PC-9 (cell line): ENCODE results near the gene FOXN3. TPM values are rescaled to one million over a fixed set of nuclear protein-coding genes. Genes with fewer than 3 reads are reported as not detected.

Experiments
- BruUV-seq: library from RNA; stranded (reverse); fragments of 400-500 nt; replicated peaks from 2 replicates; lab custom pipeline; 2021; lab: Mats Ljungman, UMichigan
- CTCF ChIA-PET: fragments of 300-600 bp; sonication (Branson Sonifier 250); formaldehyde crosslinking; loops from one replicate; lab custom pipeline; 2022; ENCODE audit warnings: antibody characterized with exemption; lab: Charles Lee
- POLR2A ChIA-PET: fragments of 300-600 bp; sonication (Branson Sonifier 250); formaldehyde crosslinking; loops from one replicate; lab custom pipeline; 2022; ENCODE audit warnings: antibody characterized with exemption; ENCODE audit not compliant: unreplicated experiment; lab: Charles Lee
- DNase-seq, 2 experiments: peaks; one replicate each; pipeline versions ENCODE4 v3.0.0 to v3.0.0-alpha.2; 2015 to 2022; ENCODE audit warnings: mixed read lengths in 1 of 2
- H2AFZ ChIP-seq: fragments of 200-600 bp; sonication (generic); 2 replicates; pipeline ENCODE4 v1.8.1; 2017; ENCODE audit warnings: antibody characterized with exemption
- H3F3A ChIP-seq: fragments of 200-600 bp; sonication (generic); 2 replicates; pipeline ENCODE4 v1.8.1; 2017; ENCODE audit warnings: antibody characterized with exemption, mild to moderate bottlenecking, low read depth; ENCODE audit not compliant: insufficient read depth
- H3K27ac ChIP-seq: fragments of 200-600 bp; sonication (generic); 2 replicates; pipeline ENCODE4 v1.6.1; 2016; ENCODE audit warnings: mixed run types
- H3K27me3 ChIP-seq: fragments of 200-600 bp; sonication (generic); 2 replicates; pipeline ENCODE4 v1.6.1; 2016; ENCODE audit warnings: low read depth, mixed run types; ENCODE audit not compliant: insufficient read depth
- H3K36me3 ChIP-seq: fragments of 200-600 bp; sonication (generic); 2 replicates; pipeline ENCODE4 v1.6.1; 2016; ENCODE audit warnings: low read depth, mixed run types
- H3K4me1 ChIP-seq: fragments of 200-600 bp; sonication (generic); replicated peaks from 2 replicates; pipeline ENCODE4 v1.6.1; 2016; ENCODE audit warnings: mixed run types; ENCODE audit not compliant: insufficient read depth
- H3K4me2 ChIP-seq: fragments of 200-600 bp; sonication (generic); 2 replicates; pipeline ENCODE4 v1.6.1; 2017; ENCODE audit warnings: mixed run types
- H3K4me3 ChIP-seq: fragments of 200-600 bp; sonication (generic); 2 replicates; pipeline ENCODE4 v1.6.1; 2016; ENCODE audit warnings: mixed run types
- H3K79me2 ChIP-seq: fragments of 200-600 bp; sonication (generic); 2 replicates; pipeline ENCODE4 v1.6.1; 2017; ENCODE audit warnings: low read depth, mixed run types
- H3K9me2 ChIP-seq: fragments of 200-600 bp; sonication (generic); 2 replicates; pipeline ENCODE4 v1.8.1; 2017; ENCODE audit warnings: mild to moderate bottlenecking; ENCODE audit not compliant: insufficient read depth
- H3K9me3 ChIP-seq: fragments of 200-600 bp; sonication (generic); 2 replicates; pipeline ENCODE4 v1.8.1; 2016; ENCODE audit warnings: low read depth; ENCODE audit not compliant: insufficient read depth
- H4K20me1 ChIP-seq: fragments of 200-600 bp; sonication (generic); 2 replicates; pipeline ENCODE4 v1.8.1; 2017; ENCODE audit not compliant: insufficient read depth
- EZH2 ChIP-seq: fragments of 200-600 bp; sonication (generic); IDR thresholded peaks from 2 replicates; pipeline ENCODE4 v1.8.0; 2017; ENCODE audit warnings: antibody characterized with exemption, low read depth
- intact Hi-C: fragments of 100-400 bp; cut with micrococcal nuclease; formaldehyde crosslinking; loops from one replicate; pipeline ENCODE4 v1.10.0; 2022; ENCODE audit not compliant: unreplicated experiment
- total RNA-seq: library from RNA; stranded (reverse); gene quantifications from 2 replicates; pipeline ENCODE4 v1.2.3, GENCODE V29; 2021
- TF ChIP-seq, protein P1 (sequence below): fragments of 200-600 bp; sonication (generic); conservative IDR thresholded peaks from 2 replicates; pipeline ENCODE4 v1.6.1; 2017; ENCODE audit warnings: mixed run types, antibody characterized with exemption, mild to moderate bottlenecking, moderate library complexity

FOXN3 gene
- total RNA-seq, 1 experiment from 2014 or later: 4.2 TPM

DNA sequence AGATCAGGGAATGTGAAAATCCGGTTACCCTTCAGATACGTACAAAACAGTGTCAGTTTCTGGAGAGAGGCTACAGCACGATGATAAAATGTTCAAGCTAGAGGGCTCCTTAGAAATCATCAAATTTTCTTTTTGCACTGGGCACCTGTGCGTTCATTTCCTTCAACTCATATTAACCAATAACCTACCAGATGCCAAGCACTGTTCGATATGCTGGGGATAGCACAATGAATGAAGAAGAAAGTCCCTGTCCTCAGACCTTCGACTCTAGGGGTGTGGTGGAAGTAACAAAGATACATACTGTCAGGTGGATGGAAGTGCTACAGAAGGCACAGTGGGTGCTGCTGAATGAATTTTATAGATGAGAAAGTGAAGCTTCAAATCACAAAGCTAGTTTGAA, 172.3 kb downstream of the FOXN3 start:
- no peaks in the 10 kb centered on the region for H3F3A ChIP-seq
- intact Hi-C loops: no loop called here
- no peak for DNase-seq
- H3K27ac ChIP-seq: no peak overlapping the region
- peaks cover 11% of the 10 kb centered on the region for H3K27me3 ChIP-seq
- H2AFZ ChIP-seq: no peak overlapping the region
- no peaks in the 10 kb centered on the region for H3K9me2 ChIP-seq
- H3K4me1 ChIP-seq: no peaks in the 10 kb centered on the region
- no TSS peak for BruUV-seq
- no peaks in the 10 kb centered on the region for H3K9me3 ChIP-seq
- TF ChIP-seq EZH2: no peak
- TF ChIP-seq, protein P1, sequence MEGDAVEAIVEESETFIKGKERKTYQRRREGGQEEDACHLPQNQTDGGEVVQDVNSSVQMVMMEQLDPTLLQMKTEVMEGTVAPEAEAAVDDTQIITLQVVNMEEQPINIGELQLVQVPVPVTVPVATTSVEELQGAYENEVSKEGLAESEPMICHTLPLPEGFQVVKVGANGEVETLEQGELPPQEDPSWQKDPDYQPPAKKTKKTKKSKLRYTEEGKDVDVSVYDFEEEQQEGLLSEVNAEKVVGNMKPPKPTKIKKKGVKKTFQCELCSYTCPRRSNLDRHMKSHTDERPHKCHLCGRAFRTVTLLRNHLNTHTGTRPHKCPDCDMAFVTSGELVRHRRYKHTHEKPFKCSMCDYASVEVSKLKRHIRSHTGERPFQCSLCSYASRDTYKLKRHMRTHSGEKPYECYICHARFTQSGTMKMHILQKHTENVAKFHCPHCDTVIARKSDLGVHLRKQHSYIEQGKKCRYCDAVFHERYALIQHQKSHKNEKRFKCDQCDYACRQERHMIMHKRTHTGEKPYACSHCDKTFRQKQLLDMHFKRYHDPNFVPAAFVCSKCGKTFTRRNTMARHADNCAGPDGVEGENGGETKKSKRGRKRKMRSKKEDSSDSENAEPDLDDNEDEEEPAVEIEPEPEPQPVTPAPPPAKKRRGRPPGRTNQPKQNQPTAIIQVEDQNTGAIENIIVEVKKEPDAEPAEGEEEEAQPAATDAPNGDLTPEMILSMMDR: no peak
- H3K79me2 ChIP-seq: no peaks in the 10 kb centered on the region
- H3K4me3 ChIP-seq: no peak overlapping the region
- H4K20me1 ChIP-seq: no peaks in the 10 kb centered on the region
- H3K36me3 ChIP-seq: no peaks in the 10 kb centered on the region
- POLR2A ChIA-PET: no interaction called here
- CTCF ChIA-PET: no interaction called here
- no peak overlapping the region for H3K4me2 ChIP-seq

DNA sequence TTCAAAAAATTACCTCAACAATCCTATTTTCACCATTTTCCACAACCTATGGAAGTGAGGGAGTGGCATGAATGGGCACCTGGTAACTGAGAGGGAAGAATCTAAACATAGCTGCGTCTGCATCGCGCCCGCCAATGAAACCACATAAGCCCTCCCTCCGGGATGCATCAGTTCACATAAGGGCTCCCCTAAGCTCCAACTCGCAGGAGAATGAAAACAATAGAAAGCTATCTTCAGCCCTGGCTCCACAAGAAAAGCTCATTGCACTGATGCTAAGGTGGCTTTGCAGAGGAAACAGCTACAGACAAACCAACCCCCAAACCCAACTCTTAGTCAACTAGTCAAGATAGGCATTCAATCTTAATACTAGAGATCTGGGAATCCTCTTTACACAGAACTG, 173.3 kb downstream of the FOXN3 start:
- Histone ChIP-seq H3K9me3 (no peaks in the 10 kb centered on the region), H2AFZ (no peak overlapping the region), H3K27ac (no peak overlapping the region), H3K79me2 (no peaks in the 10 kb centered on the region), H3K27me3 (peaks cover 11% of the 10 kb centered on the region), H3K4me1 (no peaks in the 10 kb centered on the region), H3K4me2 (no peak overlapping the region), H3F3A (no peaks in the 10 kb centered on the region), H3K36me3 (no peaks in the 10 kb centered on the region), H3K4me3 (no peak overlapping the region), H3K9me2 (no peaks in the 10 kb centered on the region), H4K20me1 (no peaks in the 10 kb centered on the region)
- BruUV-seq: no TSS peak
- intact Hi-C loops: no loop called here
- TF ChIP-seq, protein P1: no peak
- no peak for TF ChIP-seq EZH2
- DNase-seq: no peak
- POLR2A ChIA-PET: no interaction called here
- CTCF ChIA-PET: no interaction called here

- no peak for DNase-seq
Measured at GRCh38 chr14:89243286-89243685, 173.7 kb downstream of the FOXN3 start.

More at GRCh38 chr14:89243286-89243685, 173.7 kb downstream of the FOXN3 start:
- H3K27me3 ChIP-seq: peaks cover 13% of the 10 kb centered on the region
- no peak overlapping the region for H2AFZ ChIP-seq
- no peaks in the 10 kb centered on the region for H3K9me3 ChIP-seq
- no peaks in the 10 kb centered on the region for H3K9me2 ChIP-seq
- intact Hi-C loops: no loop called here
- BruUV-seq: no TSS peak
- TF ChIP-seq, protein P1: no peak
- TF ChIP-seq EZH2: no peak
- H4K20me1 ChIP-seq: no peaks in the 10 kb centered on the region
- H3K36me3 ChIP-seq: no peaks in the 10 kb centered on the region
- CTCF ChIA-PET: no interaction called here
- no peaks in the 10 kb centered on the region for H3K79me2 ChIP-seq
- no peaks in the 10 kb centered on the region for H3F3A ChIP-seq
- no peak overlapping the region for H3K27ac ChIP-seq
- POLR2A ChIA-PET: no interaction called here
- H3K4me1 ChIP-seq: no peaks in the 10 kb centered on the region
- no peak overlapping the region for H3K4me3 ChIP-seq
- H3K4me2 ChIP-seq: no peak overlapping the region
